DND-41 (cell line): ENCODE measurements around the gene CNOT11.

Source experiments
- ATAC-seq: fragments of 200-7000 bp; cut with Tn5 transposase; 3 replicates; pipeline ENCODE4 v1.9.1; 2021; ENCODE audit warnings: low read depth; ENCODE audit not compliant: insufficient read depth
- DNase-seq: peaks from one replicate; pipeline ENCODE4 v3.0.0-alpha.2; 2020
- H2AFZ ChIP-seq: 2 replicates; pipeline ENCODE4 v1.6.0; 2012; ENCODE audit warnings: low read depth, low read length
- H3K27ac ChIP-seq: 2 replicates; pipeline ENCODE4 v1.5.1; 2012; ENCODE audit warnings: low read length, inconsistent platforms
- H3K27me3 ChIP-seq: fragments of 200-600 bp; sonication (generic); 2 replicates; pipeline ENCODE4 v1.6.0; 2012; ENCODE audit warnings: low read length, mild to moderate bottlenecking, inconsistent platforms; ENCODE audit not compliant: insufficient read depth, poor library complexity
- H3K36me3 ChIP-seq: 2 replicates; pipeline ENCODE4 v1.5.1; 2012; ENCODE audit warnings: low read length, inconsistent platforms; ENCODE audit not compliant: insufficient read depth
- H3K4me1 ChIP-seq: 2 replicates; pipeline ENCODE4 v1.5.1; 2012; ENCODE audit warnings: mild to moderate bottlenecking, low read length; ENCODE audit not compliant: insufficient read depth
- H3K4me2 ChIP-seq: 2 replicates; pipeline ENCODE4 v1.6.0; 2012; ENCODE audit warnings: mild to moderate bottlenecking, moderate library complexity, low read length, inconsistent platforms; ENCODE audit not compliant: insufficient read depth
- H3K4me3 ChIP-seq, 2 experiments: fragments of 200-600 bp in 1 of 2; shearing (Covaris generic) in 1 of 2; 2 replicates each; pipeline ENCODE4 v1.5.1; 2012 to 2016; ENCODE audit warnings: inconsistent platforms in 2 of 2, low read length in 2 of 2, mild to moderate bottlenecking in 2 of 2, low read depth in 1 of 2, moderate library complexity in 1 of 2
- H3K79me2 ChIP-seq: 2 replicates; pipeline ENCODE4 v1.6.0; 2012; ENCODE audit warnings: low read length, inconsistent platforms; ENCODE audit not compliant: insufficient read depth
- H3K9ac ChIP-seq: 2 replicates; pipeline ENCODE4 v1.6.0; 2012; ENCODE audit warnings: low read depth, mild to moderate bottlenecking, inconsistent platforms, low read length, moderate library complexity
- H3K9me3 ChIP-seq: 2 replicates; pipeline ENCODE4 v1.5.1; 2012; ENCODE audit warnings: low read length, moderate library complexity, mild to moderate bottlenecking, inconsistent platforms; ENCODE audit not compliant: insufficient read depth, severe bottlenecking
- H4K20me1 ChIP-seq: 2 replicates; pipeline ENCODE4 v1.6.0; 2012; ENCODE audit warnings: low read length; ENCODE audit not compliant: insufficient read depth
- CTCF ChIP-seq: IDR thresholded peaks from 2 replicates; pipeline ENCODE4 v1.5.1; 2012; ENCODE audit warnings: borderline replicate concordance, low read length, moderate library complexity, mild to moderate bottlenecking; ENCODE audit not compliant: poor library complexity, severe bottlenecking; ENCODE audit errors: extremely low read depth
- EZH2 ChIP-seq: IDR thresholded peaks from 3 replicates; pipeline ENCODE4 v1.6.1; 2012; ENCODE audit warnings: borderline replicate concordance, low read depth, mild to moderate bottlenecking, moderate library complexity, low read length, inconsistent platforms; ENCODE audit not compliant: severe bottlenecking

The CNOT11 gene

GRCh38 chr2:101252408-101253012, at the start of gene CNOT11:
Gene CNOT11, plus strand, starts transcription at chr2:101252886. Its CDS starts 79 bp downstream, at chr2:101252965.
- peak; percentile 92 for ATAC-seq

GRCh38 chr2:101204400-101205115, 48.1 kb upstream of the CNOT11 start:
- Histone ChIP-seq H3K79me2 (no peaks in the 10 kb centered on the region), H3K4me2 (no peak overlapping the region; the same call in 1 of the 2 replicates), H3K9ac (no peak overlapping the region), H3K9me3 (no peaks in the 10 kb centered on the region), H3K27ac (no peak overlapping the region), H3K27me3 (no peaks in the 10 kb centered on the region), H3K4me3 (no peak overlapping the region), H4K20me1 (no peaks in the 10 kb centered on the region), H3K4me1 (peaks cover 13% of the 10 kb centered on the region), H3K36me3 (no peaks in the 10 kb centered on the region), H2AFZ (peak overlapping the region; percentile 69)
- ATAC-seq (no peak), DNase-seq (no peak)
- TF ChIP-seq EZH2 (no peak), CTCF (peak; percentile 34)

More at GRCh38 chr2:101252408-101253012, at the start of gene CNOT11:
- peak; percentile 99 for DNase-seq
- H3K4me1 ChIP-seq: peaks cover 36% of the 10 kb centered on the region
- H4K20me1 ChIP-seq: peaks cover 19% of the 10 kb centered on the region
- H3K4me2 ChIP-seq: peak within 1 kb of the TSS; percentile 77
- H3K4me3 ChIP-seq: peak within 1 kb of the TSS; percentile 67 to 69
- H2AFZ ChIP-seq: peak within 1 kb of the TSS; percentile 87
- H3K27ac ChIP-seq: peak within 1 kb of the TSS; percentile 93
- no peaks in the 10 kb centered on the region for H3K27me3 ChIP-seq
- TF ChIP-seq CTCF (peak; percentile 5), EZH2 (no peak)
- peaks cover 22% of the 10 kb centered on the region for H3K36me3 ChIP-seq
- H3K79me2 ChIP-seq: peaks cover 50% of the 10 kb centered on the region
- H3K9me3 ChIP-seq: no peaks in the 10 kb centered on the region
- H3K9ac ChIP-seq: peak within 1 kb of the TSS; percentile 94

- Histone ChIP-seq H3K9me3 (no peaks in the 10 kb centered on the region), H3K4me3 (peak overlapping the region in 1 of 2 experiments; percentile 51; a peak in 2 of 4 replicates), H3K79me2 (no peaks in the 10 kb centered on the region), H2AFZ (peak overlapping the region; percentile 69), H3K36me3 (no peaks in the 10 kb centered on the region), H3K4me2 (peak overlapping the region; percentile 64), H3K4me1 (peaks cover 13% of the 10 kb centered on the region), H4K20me1 (no peaks in the 10 kb centered on the region), H3K9ac (peak overlapping the region; percentile 45), H3K27ac (peak overlapping the region; percentile 81), H3K27me3 (no peaks in the 10 kb centered on the region)
- TF ChIP-seq CTCF (peak; percentile 84), EZH2 (no peak)
- ATAC-seq (peak; percentile 100), DNase-seq (peak; percentile 77)
Measured at GRCh38 chr2:101205521-101206479, 46.9 kb upstream of the CNOT11 start.
